HG03066 (cell line): ENCODE data around the gene PLA2G2E.
"Not testable (repeated sequence)": the region's sequence is repeated elsewhere in the genome, so short reads cannot be mapped to it uniquely, and the experiment has no call there.

Source experiments
- ATAC-seq: cut with Tn5 transposase; IDR thresholded peaks from one replicate; pipeline ENCODE4 v1.9.1; 2021; ENCODE audit warnings: low read depth; ENCODE audit not compliant: unreplicated experiment

PLA2G2E gene

DNA sequence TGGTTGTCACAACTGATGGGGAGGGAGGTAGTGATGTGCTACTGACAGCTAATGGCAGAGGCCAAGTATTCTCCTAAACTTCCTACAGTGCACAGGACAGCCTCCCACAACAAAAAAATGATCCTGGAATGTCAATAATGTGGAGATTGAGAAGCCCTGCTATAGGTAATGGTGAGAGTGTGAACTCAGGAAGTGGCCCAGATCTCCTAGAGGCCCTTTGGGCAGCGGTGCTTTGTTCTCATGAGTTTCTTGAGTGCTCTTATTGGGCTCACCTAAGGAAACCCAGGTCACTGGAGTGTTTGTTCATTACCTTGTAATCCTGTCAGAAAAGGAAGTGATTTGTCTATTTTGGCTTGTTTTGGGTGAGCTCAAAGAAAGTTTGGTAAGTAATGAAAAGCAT lies 35.3 kb downstream of the PLA2G2E start:
- no peak for ATAC-seq

DNA sequence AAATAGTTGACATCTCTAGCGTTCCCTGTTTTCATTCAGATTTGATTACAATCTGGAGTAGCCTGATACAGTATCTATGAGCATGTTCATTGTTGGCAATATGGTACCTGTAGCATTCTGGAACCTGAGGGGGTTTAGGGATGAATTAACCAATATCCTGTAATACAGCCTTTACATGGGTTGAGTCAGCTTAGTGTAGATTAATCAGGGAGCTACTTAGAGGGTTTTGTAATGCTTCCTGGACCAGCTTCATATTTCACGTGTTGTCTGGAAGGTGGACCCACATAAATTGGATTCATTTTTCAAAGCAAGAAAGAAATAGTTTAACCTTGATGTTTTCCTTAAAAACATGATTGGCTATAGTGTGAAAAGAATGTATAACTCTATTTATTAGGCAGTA lies 37.6 kb downstream of the PLA2G2E start:
- no peak for ATAC-seq

DNA sequence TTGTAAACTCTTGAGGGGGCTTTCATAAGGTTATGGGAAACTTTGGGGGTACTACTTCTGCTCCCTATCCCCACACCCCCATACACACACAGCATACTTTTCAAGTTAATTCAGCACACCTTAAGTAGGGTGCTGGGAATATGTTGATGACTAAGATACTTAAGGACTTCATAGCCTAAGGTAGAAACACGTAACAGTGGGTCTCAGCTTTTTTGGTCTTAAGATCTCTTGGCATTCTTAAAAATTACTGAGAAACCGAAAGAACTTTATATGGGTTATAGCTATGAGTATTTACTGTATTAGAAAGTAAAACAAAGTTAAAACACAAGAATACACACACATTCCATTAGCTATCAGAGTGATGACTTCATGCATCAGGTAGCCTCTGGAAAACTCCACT lies 39.1 kb downstream of the PLA2G2E start:
- no peak for ATAC-seq

DNA sequence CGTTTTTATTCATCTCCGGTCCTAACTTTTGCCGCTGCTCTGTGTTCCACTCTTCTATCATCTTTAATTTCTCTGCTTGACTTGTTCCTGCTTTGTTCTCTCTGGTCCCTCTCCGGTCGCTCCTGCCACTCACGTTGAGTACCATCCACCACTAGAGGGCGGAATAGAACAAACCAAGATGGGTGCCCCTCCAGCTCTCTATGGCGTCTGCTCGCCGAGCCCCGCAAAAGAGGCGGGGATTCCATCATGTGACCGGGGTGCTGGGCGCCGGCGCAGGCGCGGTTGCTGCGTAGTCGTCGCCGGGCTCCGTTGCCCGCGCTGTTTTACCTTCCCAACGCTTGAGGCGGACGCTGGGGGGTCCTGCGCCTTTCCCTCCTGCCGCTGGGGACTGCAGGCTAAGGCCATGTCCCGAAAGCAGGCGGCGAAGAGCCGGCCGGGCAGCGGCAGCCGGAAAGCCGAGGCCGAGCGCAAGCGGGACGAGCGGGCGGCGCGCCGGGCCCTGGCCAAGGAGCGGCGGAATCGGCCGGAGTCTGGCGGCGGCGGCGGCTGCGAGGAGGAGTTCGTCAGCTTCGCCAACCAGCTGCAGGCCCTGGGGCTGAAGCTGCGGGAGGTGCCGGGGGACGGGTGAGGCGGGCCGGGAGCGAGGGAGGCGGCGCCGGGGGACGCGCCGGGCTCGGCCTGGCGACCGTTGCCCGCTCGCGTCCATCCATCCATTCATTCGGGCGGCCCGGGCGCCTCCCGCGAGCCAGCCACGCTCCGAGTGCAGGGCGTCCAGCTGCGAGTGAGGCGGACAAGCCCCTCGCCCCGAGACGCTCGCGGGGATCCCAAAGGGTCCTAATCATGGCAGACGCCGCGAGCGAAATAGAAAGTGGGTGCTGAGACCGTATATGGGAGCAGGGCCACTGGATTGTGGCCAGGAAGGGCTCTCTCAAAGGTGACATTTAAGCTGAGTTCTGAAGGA lies 41.0 kb downstream of the PLA2G2E start, which contains the start of gene OTUD3:
Gene OTUD3 (plus strand): TSS at position 285 of the 961 bp plus-strand sequence. CDS start 119 bp downstream, at position 404.
- ATAC-seq, result peak; percentile 93

DNA sequence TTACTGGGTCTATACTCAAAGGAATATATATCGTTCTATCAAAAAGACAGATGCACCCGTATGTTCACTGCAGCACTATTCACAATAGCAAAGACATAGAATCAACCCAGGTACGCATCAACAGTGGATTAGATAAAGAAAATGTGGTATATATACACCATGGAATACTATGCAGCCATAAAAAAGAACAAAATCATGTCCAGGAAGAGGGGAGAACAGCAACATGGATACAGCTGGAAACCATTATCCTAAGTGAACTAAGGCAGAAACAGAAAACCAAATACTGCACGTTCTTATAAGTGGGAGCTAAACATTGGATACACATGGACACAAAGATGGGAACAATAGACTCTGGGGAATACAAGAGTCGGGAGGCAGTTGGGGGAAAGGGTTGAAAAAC lies 42.6 kb downstream of the PLA2G2E start:
- ATAC-seq, result not testable (repeated sequence)

DNA sequence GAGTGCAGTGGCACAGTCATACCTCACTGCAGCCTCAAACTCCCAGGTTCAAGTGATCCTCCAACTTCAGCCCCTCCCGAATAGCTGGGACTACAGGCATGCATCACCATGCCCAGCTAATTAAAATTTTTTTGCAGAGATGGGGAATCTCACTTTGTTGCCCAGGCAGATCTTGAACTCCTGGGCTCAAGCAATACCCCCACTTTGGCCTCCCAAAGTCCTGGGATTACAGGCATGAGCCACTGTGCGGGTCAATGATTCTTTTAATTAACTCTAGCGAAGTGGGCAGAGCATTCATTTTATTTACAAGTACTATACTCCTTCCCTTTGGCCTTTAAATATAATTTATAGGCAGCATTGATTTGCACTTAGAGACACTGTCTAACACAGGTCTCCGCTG lies 43.8 kb downstream of the PLA2G2E start:
- no peak for ATAC-seq

DNA sequence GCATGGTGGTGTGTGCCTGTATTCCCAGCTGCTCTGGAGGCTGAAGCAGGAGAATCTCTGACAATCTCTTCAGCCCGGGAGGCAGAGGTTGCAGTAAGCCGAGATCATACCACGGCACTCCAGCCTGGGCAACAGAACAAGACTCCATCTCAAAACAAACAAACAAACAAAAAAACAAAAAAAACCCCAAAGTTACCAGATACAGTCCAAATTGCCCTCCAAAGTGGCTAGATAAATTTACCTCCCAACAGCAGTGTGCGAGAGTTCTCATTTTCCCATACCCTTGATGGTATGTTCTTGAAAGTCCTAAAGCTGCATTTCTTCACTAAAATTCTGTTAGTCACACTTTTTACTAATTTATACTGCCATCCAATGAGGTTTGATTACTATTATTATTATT lies 44.2 kb downstream of the PLA2G2E start:
- no peak for ATAC-seq

DNA sequence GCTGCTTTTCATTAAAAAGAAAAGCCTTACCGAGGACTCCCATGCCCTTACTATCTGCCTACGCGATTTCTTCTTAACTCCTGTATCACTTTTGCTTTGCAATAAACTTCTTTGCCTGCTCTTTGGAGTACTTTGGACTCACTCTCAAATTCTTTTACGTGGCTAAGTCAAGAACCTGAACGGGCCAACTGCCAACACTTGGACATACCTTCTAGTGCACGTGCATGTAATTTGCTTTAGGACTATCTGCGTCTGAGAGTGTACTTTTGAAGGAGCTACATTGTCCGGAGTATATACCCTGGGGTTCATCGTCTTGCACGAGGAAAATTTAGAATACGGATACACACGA lies 44.8 kb downstream of the PLA2G2E start:
- no peak for ATAC-seq

DNA sequence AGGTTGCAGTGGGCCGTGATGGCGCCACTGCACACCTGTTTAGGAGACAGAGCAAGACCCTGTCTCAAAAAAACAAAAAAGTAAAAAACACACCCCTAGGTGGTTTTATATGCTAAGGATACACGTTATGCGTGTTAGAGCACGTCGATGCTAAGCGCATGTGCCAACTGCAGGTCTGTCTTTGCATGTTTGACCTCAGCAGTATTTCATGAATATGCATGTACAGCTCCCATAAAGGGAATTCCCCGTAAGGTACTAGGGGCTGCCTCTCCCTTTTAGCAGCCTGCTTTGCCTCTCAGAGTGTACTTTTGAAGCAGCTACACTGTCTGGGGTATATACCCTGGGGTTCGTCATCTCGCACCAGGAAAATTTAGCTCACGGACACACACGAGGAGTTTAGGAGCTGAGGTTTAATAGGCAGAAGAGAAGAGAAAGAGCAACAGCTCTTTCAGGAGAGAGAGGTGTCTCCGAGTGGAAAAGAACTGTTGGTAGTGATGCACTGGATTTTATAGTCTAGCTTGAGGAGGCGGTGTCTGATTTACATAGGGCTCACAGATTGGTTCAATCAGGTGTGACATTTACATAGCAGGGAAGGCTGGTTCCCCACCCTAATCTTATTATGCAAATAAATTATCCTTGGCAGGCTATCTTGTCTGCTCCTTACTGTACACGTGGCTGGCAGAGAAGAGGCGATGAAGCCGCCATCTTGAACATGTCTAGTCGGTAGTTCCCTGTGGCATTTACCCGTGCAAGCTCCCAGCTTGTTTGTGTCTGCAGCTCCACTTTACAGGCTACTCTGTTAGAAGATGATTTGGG lies 45.4 kb downstream of the PLA2G2E start:
- no peak for ATAC-seq

DNA sequence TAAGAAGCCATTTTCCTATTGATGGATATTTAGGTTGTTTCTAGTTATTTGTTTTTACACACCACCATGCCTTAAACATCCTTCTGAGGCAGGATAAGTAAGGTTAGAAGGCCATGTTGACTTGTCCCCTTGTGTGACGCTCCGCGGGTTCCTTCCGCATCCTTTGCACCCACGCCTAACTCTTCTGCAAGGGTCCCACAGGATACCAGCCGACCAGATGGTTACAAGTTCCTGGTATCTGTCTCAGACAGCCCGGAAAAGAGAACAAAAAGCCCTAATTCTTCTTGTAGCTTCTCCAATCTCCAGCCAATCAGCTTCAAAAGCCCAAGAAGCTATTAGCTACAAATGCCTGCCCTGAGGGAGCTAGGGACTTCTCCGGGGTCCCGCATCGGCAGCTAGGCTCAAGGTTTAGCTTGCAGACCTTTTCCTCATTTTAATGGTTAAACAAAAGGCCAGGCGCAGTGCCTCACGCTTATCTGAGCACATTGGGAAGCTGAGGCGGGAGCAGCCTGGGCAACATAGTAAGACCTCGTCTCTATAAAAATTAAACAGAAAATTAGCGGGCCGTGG lies 46.2 kb downstream of the PLA2G2E start:
- ATAC-seq, result no peak

DNA sequence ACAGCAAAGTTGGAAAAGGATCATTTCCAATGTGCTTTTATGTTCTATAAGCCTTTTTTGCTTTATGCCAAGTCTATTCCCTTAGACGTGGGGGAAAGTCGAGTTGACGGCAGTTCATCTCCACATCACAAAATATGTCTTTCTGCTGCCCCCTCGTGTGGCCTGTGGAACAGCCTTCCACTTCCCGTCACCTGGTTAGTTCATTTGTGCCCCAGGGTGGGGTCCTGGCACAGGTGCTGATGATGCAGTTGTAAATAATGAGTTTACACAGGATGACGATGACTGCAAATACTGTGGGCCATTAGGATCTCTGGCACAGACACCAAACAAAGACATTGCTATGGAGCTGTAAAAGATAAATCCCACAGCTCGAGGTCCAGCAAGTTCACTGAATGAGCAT lies 51.2 kb downstream of the PLA2G2E start:
- ATAC-seq, result no peak
